Dendritic cell treated with granulocyte-macrophage colony-stimulating factor and Interleukin-4, amounts not matched to agents 40 ng/mL and 50 ng/mL, for 4 days (primary cell): Measurements from ENCODE around the gene PPP2R5D.

ENCODE experiments used
- H3K27ac Mint-ChIP-seq: one replicate; pipeline ENCODE4 v1.8.0; 2022; ENCODE audit warnings: mild to moderate bottlenecking, mixed read lengths
- H3K27me3 Mint-ChIP-seq: one replicate; pipeline ENCODE4 v1.8.0; 2022; ENCODE audit warnings: mild to moderate bottlenecking, mixed read lengths
- H3K36me3 Mint-ChIP-seq: one replicate; pipeline ENCODE4 v1.8.0; 2022; ENCODE audit warnings: low read depth, mixed read lengths
- H3K4me1 Mint-ChIP-seq: one replicate; pipeline ENCODE4 v1.8.0; 2022; ENCODE audit warnings: low read depth, mixed read lengths
- H3K4me3 Mint-ChIP-seq: one replicate; pipeline ENCODE4 v1.8.0; 2022; ENCODE audit warnings: mild to moderate bottlenecking, moderate library complexity, mixed read lengths
- H3K9me3 Mint-ChIP-seq: one replicate; pipeline ENCODE4 v1.8.0; 2022; ENCODE audit warnings: mixed read lengths
- intact Hi-C: fragments of 100-400 bp; cut with micrococcal nuclease; formaldehyde crosslinking; loops from one replicate; pipeline ENCODE4 v1.15.0; 2022

The PPP2R5D gene

DNA sequence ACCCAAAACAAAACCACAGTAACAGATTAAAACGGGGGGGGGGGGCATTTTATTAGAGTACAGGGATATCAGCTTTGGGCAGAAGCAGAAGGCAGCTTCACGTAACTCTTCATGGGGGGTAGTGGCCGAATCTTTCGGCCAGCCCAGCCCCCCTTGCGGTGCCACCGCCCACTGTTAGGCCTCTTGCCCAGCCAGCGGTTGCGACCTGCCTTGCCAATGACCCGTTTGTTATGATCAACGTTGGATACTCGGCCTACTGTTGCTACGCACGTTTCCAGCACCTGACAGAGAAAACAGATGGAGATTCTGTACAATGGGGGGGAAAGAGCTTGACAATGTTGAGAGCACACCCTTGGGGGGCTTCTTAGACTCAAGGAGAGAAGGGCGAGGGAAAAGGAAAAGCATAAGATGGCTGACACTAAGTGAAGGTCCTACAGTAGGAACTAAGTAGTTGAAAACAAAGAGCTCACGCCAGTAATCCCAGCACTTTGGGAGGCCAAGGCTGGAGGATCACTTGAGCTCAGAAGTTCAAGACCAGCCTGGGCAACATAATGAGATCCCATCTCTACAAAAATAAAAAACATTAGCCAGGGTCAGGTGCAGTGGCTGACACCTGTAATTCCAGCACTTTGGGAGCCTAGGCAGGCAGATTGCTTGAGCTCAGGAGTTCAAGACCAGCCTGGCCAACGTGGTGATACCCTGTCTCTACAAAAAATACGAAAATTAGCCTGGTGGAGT, 70.0 kb downstream of the PPP2R5D start:
- Mint-ChIP-seq H3K9me3 (no peaks in the 10 kb centered on the region), H3K36me3 (peaks cover 74% of the 10 kb centered on the region), H3K27me3 (no peaks in the 10 kb centered on the region), H3K27ac (peak overlapping the region; percentile 95), H3K4me3 (peak overlapping the region; percentile 94), H3K4me1 (peaks cover 48% of the 10 kb centered on the region)
- intact Hi-C loops, result loop anchor here (10.0 kb wide), 1 partner anchor 70 kb away; the partner anchor contains the start of gene PPP2R5D

DNA sequence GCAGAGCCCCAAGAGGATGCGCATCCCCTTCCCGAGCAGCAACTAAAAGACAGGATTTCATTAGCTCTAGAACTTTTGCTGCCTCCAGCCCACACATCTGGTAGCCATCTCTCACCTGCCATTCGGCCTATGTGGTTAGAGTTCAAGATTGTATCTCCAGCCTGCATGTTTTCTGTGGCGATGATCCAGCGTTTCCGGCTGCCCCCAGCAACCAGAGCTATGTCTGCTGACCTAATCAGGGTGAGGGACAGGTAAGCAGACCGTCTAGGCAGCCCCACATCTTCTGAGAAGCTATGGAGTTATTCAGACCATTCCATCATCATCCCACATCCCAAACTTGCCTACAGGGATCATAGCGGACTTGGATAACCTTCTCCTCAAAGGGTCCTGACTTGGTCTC, 71.6 kb downstream of the PPP2R5D start:
- intact Hi-C loops, result loop anchor here (10.0 kb wide), 1 partner anchor 71 kb away; the partner anchor contains the start of gene PPP2R5D
- Mint-ChIP-seq H3K4me1 (peaks cover 55% of the 10 kb centered on the region), H3K27me3 (no peaks in the 10 kb centered on the region), H3K9me3 (no peaks in the 10 kb centered on the region), H3K36me3 (peaks cover 64% of the 10 kb centered on the region), H3K4me3 (no peak overlapping the region), H3K27ac (no peak overlapping the region)

DNA sequence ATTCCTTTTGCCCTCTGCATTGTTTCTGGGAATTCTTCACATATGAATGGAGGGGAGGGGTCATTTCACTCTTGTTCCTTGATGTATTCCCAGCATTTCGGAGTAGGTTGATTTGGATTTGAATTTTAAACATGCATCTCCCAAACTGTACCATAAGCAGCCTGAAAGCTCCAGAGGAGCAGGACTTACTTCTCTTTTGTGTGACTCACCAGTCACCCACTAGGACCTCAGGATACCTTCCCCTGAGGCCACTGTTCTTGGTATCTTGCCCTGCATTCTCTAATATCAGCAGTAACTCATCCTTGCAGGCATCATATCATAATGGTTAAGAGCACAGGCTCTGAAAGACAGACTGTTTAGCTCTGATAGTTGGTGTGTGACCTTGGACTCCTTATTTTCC, 74.2 kb downstream of the PPP2R5D start:
- no peaks in the 10 kb centered on the region for H3K9me3 Mint-ChIP-seq
- H3K27me3 Mint-ChIP-seq, result no peaks in the 10 kb centered on the region
- peaks cover 56% of the 10 kb centered on the region for H3K36me3 Mint-ChIP-seq
- peak overlapping the region; percentile 91 for H3K4me3 Mint-ChIP-seq
- intact Hi-C loops, result loop anchor here (2.0 to 10.0 kb wide), 2 partner anchors 74 to 116 kb away; partner anchors contain the start of gene PPP2R5D
- peak overlapping the region; percentile 97 for H3K27ac Mint-ChIP-seq
- H3K4me1 Mint-ChIP-seq, result peaks cover 36% of the 10 kb centered on the region

DNA sequence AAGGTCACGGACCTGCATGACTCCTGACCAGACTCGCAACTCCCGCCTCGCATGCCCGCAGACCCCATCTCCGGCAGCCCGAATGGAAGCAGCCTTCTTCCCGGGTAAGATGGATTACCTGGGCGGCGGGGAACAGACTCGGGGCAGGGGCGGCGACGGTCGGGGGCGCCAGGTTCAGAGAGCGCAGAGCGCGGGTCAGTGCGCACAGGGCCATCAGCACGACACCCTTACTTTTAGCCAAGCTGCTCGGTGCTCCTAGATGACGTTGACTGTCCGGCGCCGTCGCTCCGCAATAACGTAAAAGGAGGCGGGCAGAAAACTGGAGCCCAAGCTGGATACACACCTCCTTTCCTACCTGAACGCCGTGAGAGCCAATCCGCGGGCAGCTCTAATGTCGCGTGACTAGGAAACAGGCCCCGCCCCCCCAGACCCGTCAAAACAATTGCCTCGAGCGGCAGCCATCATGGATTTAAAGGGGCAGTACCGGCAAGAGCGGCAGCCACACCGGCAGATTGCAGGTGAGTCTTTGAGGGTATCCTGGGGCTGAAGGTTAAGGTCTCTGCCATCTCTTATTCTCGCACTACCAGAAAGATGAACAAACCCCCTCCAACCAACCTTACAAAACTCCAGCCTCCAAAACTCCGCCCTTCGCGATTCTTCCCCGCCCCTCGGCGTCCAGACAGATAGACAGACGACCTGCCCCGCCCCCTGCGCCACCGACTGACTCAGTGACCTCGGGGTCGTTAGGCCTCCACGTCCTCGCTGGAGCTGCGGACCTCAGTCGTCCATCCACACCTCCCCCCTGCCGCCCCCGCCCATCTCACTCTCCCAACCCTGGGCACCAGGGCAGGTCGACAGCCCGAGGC, 75.0 kb downstream of the PPP2R5D start, which contains the start of the genes KLC4 and MRPL2:
KLC4 (plus strand) TSS at position 464 of the 866 bp plus-strand sequence. CDS start 1,705 bp downstream, outside the sequence.
MRPL2 (minus strand) TSS at position 267 of the 866 bp plus-strand sequence; CDS start at position 214, 53 bp downstream.
- no peaks in the 10 kb centered on the region for H3K9me3 Mint-ChIP-seq
- no peaks in the 10 kb centered on the region for H3K27me3 Mint-ChIP-seq
- peaks cover 48% of the 10 kb centered on the region for H3K36me3 Mint-ChIP-seq
- H3K4me1 Mint-ChIP-seq, result peaks cover 29% of the 10 kb centered on the region
- intact Hi-C loops, result loop anchor here (1.0 to 10.0 kb wide), 3 partner anchors 45 to 115 kb away; partner anchors contain the start of genes KLHDC3 and PPP2R5D
- peak within 1 kb of the TSS; percentile 91 for H3K4me3 Mint-ChIP-seq
- H3K27ac Mint-ChIP-seq, result peak within 1 kb of the TSS; percentile 97

DNA sequence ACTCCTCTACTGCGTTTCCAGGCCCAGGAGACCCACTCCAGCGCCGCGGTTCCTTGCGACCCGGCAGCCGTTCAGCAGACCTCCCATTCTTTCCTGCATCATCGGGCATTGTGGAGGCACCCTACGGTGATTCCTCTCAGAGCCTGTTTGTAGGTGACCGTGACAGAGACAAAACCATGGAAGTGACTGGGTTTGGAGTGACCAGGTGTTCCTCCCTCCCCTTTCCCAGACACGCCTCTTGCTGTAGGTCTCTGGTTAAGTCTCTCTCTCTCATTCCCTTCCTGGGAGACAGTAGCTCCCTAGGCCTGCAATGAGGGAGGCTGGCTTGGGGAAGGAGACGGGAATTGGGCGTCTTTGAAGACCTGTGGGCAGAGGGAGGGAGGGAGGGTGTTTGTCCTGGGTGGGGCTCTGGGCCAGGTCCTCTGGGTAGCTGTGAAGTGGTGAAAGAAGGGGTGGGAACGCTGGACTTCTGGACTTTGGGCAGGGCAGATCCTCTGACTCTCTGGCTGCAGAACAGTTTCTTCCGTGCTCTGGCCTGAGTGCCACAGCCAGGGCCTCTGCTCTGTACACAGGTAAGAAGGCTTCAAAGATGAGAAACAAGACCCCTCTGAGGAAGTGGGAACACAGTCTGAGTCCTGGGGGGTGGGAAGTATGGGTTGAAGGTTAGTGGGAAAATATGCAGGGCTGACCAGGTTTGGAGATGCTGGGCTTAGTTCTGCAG, 75.8 kb downstream of the PPP2R5D start:
- no peaks in the 10 kb centered on the region for H3K9me3 Mint-ChIP-seq
- peaks cover 46% of the 10 kb centered on the region for H3K36me3 Mint-ChIP-seq
- H3K4me1 Mint-ChIP-seq, result peaks cover 28% of the 10 kb centered on the region
- H3K27ac Mint-ChIP-seq, result peak overlapping the region; percentile 97
- intact Hi-C loops, result no loop called here
- peak overlapping the region; percentile 91 for H3K4me3 Mint-ChIP-seq
- H3K27me3 Mint-ChIP-seq, result no peaks in the 10 kb centered on the region

DNA sequence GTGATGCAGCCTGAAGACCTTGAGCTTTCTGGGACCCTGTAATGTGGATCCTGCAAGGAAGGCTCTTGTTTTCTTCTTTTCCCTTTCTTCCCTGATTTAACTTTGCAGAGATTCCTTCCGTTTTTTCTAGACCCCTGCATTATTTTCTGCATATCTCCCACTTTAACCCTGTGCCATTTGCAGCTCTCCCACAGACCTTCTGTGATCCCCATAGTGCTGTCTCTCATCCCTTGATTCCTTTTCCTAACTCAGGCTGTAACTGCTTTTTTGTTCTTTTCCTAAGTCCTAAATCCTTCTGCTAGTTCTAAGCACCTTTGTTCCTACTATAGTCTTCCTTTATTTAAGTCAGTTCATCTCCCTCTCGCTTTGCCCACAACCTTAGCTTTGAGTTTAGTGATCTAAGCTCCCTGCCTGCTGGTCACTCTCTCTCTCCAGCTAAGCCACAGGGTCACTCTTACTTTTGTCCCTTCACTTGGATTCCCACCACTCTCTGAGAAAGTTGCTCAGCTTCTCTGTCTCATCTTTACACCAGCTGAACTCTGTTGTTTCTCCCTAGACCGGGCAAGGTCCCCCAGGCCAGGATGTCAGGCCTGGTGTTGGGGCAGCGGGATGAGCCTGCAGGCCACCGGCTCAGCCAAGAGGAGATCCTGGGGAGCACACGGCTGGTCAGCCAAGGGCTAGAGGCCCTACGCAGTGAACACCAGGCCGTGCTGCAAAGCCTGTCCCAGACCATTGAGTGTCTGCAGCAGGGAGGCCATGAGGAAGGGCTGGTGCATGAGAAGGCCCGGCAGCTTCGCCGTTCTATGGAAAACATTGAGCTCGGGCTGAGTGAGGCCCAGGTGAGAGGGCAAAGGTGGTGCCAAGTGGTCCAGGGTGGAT, 76.6 kb downstream of the PPP2R5D start:
- Mint-ChIP-seq H3K4me3 (no peak overlapping the region), H3K36me3 (peaks cover 44% of the 10 kb centered on the region), H3K9me3 (no peaks in the 10 kb centered on the region), H3K4me1 (peaks cover 28% of the 10 kb centered on the region), H3K27ac (no peak overlapping the region), H3K27me3 (no peaks in the 10 kb centered on the region)
- intact Hi-C loops, result no loop called here

DNA sequence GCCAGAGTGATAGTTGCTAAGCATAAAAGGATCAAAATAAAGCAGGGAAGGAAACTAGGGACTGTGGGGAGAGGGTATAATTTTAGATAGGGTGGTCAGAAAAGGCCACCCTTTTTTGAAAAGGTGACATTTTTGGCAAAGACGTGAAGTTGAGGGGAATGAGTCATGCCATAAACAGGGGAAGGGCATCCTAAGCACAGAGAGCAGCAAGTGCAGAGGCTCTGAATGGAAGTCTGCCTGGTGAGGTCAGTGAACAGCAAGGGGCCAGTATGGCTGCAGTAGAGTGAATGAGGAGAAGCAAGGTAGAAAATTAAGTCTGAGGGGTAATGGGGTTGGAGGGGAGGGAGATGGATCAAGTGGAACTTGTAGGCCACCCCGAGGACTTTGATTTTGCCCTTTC, 77.5 kb downstream of the PPP2R5D start:
- no peak overlapping the region for H3K27ac Mint-ChIP-seq
- intact Hi-C loops, result no loop called here
- no peak overlapping the region for H3K4me3 Mint-ChIP-seq
- H3K4me1 Mint-ChIP-seq, result peaks cover 28% of the 10 kb centered on the region
- no peaks in the 10 kb centered on the region for H3K27me3 Mint-ChIP-seq
- H3K9me3 Mint-ChIP-seq, result no peaks in the 10 kb centered on the region
- peaks cover 45% of the 10 kb centered on the region for H3K36me3 Mint-ChIP-seq
